Measurements from ENCODE around the gene RAP1GAP. TPM values are rescaled to one million over a fixed set of nuclear protein-coding genes. Genes with fewer than 3 reads are reported as not detected.

The RAP1GAP gene
- total and polyA plus RNA-seq, 3 experiments from 2014 or later: 0.44 to 0.50 TPM; not detected in 1

DNA sequence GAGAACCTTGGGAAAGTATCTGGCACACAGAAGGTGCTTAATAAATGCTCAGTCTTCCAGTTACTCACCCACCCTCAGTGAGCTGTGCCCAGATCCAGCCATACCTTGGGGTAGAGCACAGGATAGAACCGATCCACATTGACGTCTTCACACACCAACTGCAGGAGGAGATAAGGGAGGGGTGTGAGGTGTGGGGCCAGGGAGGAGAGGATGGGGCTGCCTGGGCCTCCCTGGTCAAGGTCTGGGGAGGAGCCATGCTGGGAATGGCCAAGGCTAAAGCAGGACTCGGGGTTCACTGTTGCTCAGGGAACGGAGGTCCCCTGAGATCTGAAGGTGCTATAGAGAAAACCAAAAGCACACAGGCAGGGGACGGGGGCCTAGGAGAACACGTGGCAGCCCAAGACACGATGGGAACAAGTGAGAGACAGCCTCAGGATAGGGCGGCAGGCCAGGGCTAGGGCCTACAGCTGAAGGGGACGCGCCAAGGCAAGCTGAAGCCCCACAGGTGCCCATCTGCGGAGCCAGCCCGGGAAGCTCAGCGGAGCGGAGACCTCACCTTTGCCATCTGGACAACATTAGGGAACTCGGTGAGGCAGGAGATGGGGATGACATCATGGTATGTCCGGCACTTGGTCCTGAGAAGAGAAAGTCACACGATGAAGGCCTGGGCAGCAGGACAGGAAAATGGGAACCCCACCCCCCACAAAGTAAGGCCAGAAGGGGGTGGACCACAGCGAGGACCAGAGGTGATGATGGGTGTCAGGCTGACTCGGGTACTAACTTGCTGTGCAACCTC, 55.9 kb downstream of the RAP1GAP start:
- POLR2A ChIA-PET: no interaction called here
- peaks cover 0 to 2% (median 0%) of the 10 kb centered on the region in 5 donors for H3K9me3 Mint-ChIP-seq
- H3K36me3 ChIP-seq (ENCODE audit: insufficient read depth, low read length): no peaks in the 10 kb centered on the region
- H3K27ac Mint-ChIP-seq: no peak overlapping the region
- no peaks in the 10 kb centered on the region for H3K4me1 ChIP-seq (ENCODE audit: insufficient read depth, low read length)
- DNase-seq: no peak
- no peaks in the 10 kb centered on the region for H3K9me3 ChIP-seq (ENCODE audit: low read length)
- no peak overlapping the region for H3K4me3 ChIP-seq (ENCODE audit: low read length)
- H3K36me3 Mint-ChIP-seq: no peaks in the 10 kb centered on the region
- H3K27me3 Mint-ChIP-seq: peaks cover 5 to 11% of the 10 kb centered on the region in 2 donors
- no peak overlapping the region for H3K4me3 Mint-ChIP-seq
- no peaks in the 10 kb centered on the region for H3K27me3 ChIP-seq (ENCODE audit: insufficient read depth, low read length, poor library complexity, severe bottlenecking)
- peaks cover 0 to 4% (median 0%) of the 10 kb centered on the region in 3 donors for H3K4me1 Mint-ChIP-seq
- CTCF ChIA-PET: no interaction called here
- peak overlapping the region; percentile 38 for H3K27ac ChIP-seq (ENCODE audit: low read depth, low read length)

DNA sequence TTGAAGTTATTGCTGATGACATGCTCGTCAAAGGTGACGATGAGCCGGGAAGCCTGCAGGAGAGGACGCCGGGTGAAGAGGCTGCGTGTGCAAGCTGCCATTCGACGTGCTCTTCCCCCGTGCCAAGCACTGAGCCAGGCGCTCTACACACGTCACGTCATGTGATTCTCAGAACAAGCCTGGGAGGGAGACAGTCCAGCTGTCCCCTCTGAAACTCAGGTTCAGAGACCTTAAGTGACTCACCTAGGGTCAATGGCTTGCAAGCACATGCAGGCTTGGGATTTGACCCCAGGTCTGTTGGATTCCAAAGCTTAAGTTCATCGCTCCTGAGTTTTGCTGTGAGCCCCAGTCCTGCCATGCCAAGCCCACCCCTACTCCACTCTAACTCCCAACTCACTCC, 57.1 kb downstream of the RAP1GAP start:
- H3K27me3 ChIP-seq (ENCODE audit: insufficient read depth, low read length, poor library complexity, severe bottlenecking): no peaks in the 10 kb centered on the region
- H3K27ac Mint-ChIP-seq: no peak overlapping the region
- CTCF ChIA-PET: no interaction called here
- no peak for DNase-seq
- no peaks in the 10 kb centered on the region for H3K9me3 ChIP-seq (ENCODE audit: low read length)
- H3K4me3 Mint-ChIP-seq: no peak overlapping the region
- H3K27ac ChIP-seq (ENCODE audit: low read depth, low read length): no peak overlapping the region
- peaks cover 0 to 2% (median 0%) of the 10 kb centered on the region in 5 donors for H3K9me3 Mint-ChIP-seq
- H3K4me1 Mint-ChIP-seq: peaks cover 9 to 15% (median 10%) of the 10 kb centered on the region in 3 donors
- no peaks in the 10 kb centered on the region for H3K36me3 ChIP-seq (ENCODE audit: insufficient read depth, low read length)
- POLR2A ChIA-PET: no interaction called here
- H3K4me3 ChIP-seq (ENCODE audit: low read length): no peak overlapping the region
- peaks cover 9 to 17% of the 10 kb centered on the region in 2 donors for H3K27me3 Mint-ChIP-seq
- H3K36me3 Mint-ChIP-seq: no peaks in the 10 kb centered on the region
- H3K4me1 ChIP-seq (ENCODE audit: insufficient read depth, low read length): no peaks in the 10 kb centered on the region

DNA sequence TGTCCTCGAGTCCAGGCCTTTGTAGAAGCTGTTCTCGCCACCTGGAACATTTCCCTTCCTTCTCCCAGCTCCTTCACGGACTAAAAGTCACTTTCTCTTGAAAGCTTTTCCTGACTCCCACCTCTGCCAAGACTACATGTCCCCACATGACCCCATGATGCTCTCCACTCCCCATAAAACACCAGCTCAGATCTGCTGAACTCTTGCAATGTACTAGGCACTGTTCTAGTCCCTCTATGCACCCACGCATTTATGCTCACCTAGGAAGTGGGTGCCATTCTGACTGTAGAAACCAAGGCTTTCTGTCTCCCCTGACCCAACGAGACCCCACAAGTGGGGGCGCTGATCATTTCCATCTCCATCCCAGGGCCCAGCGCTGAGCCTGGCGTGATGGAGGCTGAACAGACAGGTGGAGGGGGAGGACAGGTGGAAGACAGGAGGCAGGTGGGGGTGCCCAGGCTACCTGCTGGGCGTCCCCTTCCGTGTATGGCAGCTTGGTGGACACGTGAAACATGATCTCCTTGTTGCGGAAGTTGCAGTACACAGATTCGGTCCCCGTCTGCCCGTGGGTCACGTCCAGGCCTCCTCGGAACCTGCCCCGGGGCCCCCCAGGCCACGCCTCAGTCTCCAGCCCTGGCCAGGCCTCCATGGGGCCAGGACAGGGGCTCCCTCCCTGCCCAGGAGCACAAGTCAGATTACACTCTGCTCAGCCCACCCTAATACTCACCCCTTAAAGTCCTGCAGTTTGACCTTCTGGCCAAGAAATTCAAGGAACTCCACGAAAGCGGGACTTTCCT, 58.0 kb downstream of the RAP1GAP start:
- Mint-ChIP-seq H3K4me1 (peaks cover 10 to 15% (median 10%) of the 10 kb centered on the region in 3 donors), H3K27ac (no peak overlapping the region), H3K36me3 (no peaks in the 10 kb centered on the region), H3K4me3 (no peak overlapping the region), H3K27me3 (peaks cover 9 to 16% of the 10 kb centered on the region in 2 donors), H3K9me3 (peaks cover 0 to 2% (median 0%) of the 10 kb centered on the region in 5 donors)
- Histone ChIP-seq H3K36me3 (ENCODE audit: insufficient read depth, low read length) (no peaks in the 10 kb centered on the region), H3K4me1 (ENCODE audit: insufficient read depth, low read length) (no peaks in the 10 kb centered on the region), H3K27me3 (ENCODE audit: insufficient read depth, low read length, poor library complexity, severe bottlenecking) (no peaks in the 10 kb centered on the region), H3K4me3 (ENCODE audit: low read length) (no peak overlapping the region), H3K27ac (ENCODE audit: low read depth, low read length) (no peak overlapping the region), H3K9me3 (ENCODE audit: low read length) (no peaks in the 10 kb centered on the region)
- ChIA-PET CTCF (interaction anchor here (2.2 kb wide), 1 partner anchor 13 kb away, joined by 4 read pairs; no protein-coding TSS in a partner anchor), POLR2A (no interaction called here)
- DNase-seq: no peak

DNA sequence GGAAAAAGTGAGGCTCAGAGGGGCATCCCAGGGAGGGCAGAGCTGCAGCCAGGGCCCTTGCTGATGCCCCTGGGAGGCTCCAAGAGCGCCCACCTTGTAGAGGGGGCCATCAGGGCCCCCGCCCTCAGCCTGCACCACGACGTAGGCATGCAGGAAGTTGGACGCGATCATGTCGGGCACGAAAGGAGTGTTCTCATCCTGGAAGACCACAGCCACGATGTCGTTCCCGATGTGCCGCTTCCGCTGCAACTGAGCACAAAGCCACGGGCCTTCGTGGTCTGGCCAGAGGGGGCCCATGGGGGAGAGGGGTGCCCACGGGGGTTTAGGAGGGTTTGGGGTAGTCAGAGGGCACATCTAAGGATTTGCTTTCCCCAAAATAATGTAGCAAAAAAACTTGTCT, 59.1 kb downstream of the RAP1GAP start:
- CTCF ChIA-PET: interaction anchor here (2.2 kb wide), 1 partner anchor 14 kb away, joined by 4 read pairs; no protein-coding TSS in a partner anchor
- H3K4me3 Mint-ChIP-seq: no peak overlapping the region

DNA sequence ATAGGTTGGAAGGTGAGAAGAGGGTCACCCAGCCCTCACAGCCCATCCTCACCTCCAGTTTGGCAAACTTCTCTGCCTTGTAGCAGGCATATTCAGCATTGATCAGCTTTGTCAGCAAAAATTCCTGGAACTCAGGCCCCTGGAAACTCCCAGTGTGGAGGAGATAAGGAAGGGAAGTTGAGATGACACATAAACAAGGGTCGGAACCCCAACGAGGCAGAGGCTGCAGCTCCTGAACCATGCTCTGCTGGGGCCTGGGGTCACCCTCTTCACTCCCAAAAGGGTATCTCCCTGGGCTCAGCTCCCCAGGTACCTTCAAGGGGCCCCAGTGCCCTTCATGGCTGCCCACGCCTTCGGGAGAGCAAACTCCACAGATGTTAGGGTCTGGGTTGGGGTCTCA, 60.4 kb downstream of the RAP1GAP start:
- Mint-ChIP-seq H3K27ac (peak overlapping the region in 2 of 8 donors; percentile 42 to 50), H3K9me3 (peaks cover 0 to 2% (median 0%) of the 10 kb centered on the region in 5 donors), H3K4me1 (peaks cover 10 to 15% (median 10%) of the 10 kb centered on the region in 3 donors), H3K36me3 (no peaks in the 10 kb centered on the region), H3K27me3 (peaks cover 14% of the 10 kb centered on the region in 2 donors), H3K4me3 (no peak overlapping the region)
- no peak for DNase-seq
- no peaks in the 10 kb centered on the region for H3K9me3 ChIP-seq (ENCODE audit: low read length)
- H3K27ac ChIP-seq (ENCODE audit: low read depth, low read length): peak overlapping the region; percentile 67
- no peak overlapping the region for H3K4me3 ChIP-seq (ENCODE audit: low read length)
- no peaks in the 10 kb centered on the region for H3K4me1 ChIP-seq (ENCODE audit: insufficient read depth, low read length)
- CTCF ChIA-PET: no interaction called here
- no peaks in the 10 kb centered on the region for H3K27me3 ChIP-seq (ENCODE audit: insufficient read depth, low read length, poor library complexity, severe bottlenecking)
- no peaks in the 10 kb centered on the region for H3K36me3 ChIP-seq (ENCODE audit: insufficient read depth, low read length)
- POLR2A ChIA-PET: no interaction called here

More for the DNA sequence above, 59.1 kb downstream of the RAP1GAP start:
- DNase-seq: no peak
- Mint-ChIP-seq H3K4me1 (peaks cover 10 to 15% (median 10%) of the 10 kb centered on the region in 3 donors), H3K27ac (no peak overlapping the region), H3K9me3 (peaks cover 0 to 2% (median 0%) of the 10 kb centered on the region in 5 donors), H3K27me3 (peaks cover 9 to 14% of the 10 kb centered on the region in 2 donors), H3K36me3 (no peaks in the 10 kb centered on the region)
- Histone ChIP-seq H3K27ac (ENCODE audit: low read depth, low read length) (no peak overlapping the region), H3K27me3 (ENCODE audit: insufficient read depth, low read length, poor library complexity, severe bottlenecking) (no peaks in the 10 kb centered on the region), H3K4me3 (ENCODE audit: low read length) (no peak overlapping the region), H3K9me3 (ENCODE audit: low read length) (no peaks in the 10 kb centered on the region), H3K36me3 (ENCODE audit: insufficient read depth, low read length) (no peaks in the 10 kb centered on the region), H3K4me1 (ENCODE audit: insufficient read depth, low read length) (no peaks in the 10 kb centered on the region)
- POLR2A ChIA-PET: no interaction called here

DNA sequence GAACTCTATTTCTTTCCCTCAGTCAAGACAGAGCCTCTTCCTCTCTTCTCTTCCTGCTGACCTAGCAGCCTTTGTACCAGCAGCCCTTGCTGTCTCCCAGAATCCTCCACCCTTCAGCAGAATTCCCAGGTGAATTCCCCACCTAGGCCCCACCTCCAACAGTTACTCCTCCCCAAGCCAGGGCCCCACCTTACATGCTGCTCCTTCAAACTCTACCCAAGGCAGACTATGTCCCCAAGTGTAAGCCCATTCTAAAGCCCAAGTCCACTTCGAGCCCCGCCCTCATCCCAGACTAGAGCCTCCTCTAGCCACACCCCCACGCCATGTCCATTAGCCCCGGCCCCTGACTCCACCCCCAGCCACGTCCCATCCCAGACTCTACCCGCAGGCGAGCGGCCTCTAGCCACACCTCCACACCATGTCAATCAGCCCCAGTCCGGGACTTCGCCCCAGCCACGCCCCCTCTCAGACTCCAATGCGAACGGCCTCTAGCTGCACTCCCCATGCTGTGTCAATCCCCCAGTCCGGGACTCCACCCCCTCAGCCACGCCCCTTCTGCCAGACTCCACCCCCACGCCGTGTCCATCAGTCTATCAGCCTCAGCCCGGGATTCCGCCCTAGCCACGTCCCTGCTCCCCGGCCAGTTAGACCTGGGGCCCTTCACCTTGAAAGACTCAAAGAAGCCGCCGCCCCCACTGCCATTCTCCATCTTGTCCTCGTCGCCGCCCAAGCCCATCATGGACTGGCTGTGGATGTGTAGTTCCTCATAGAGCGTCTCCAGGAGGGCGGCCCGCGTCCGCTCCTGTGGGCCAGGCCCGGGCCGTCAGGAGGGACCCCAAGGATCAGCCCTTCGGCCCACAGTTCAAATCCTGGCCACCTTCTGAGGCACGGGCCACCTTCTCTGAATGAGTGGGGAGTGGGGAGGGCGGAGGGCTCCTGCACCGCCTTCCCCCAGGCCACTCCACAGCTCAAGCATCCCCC, 61.3 kb downstream of the RAP1GAP start:
- Histone ChIP-seq H3K36me3 (ENCODE audit: insufficient read depth, low read length) (no peaks in the 10 kb centered on the region), H3K27ac (ENCODE audit: low read depth, low read length) (peak overlapping the region; percentile 67), H3K9me3 (ENCODE audit: low read length) (no peaks in the 10 kb centered on the region), H3K4me3 (ENCODE audit: low read length) (no peak overlapping the region), H3K27me3 (ENCODE audit: insufficient read depth, low read length, poor library complexity, severe bottlenecking) (no peaks in the 10 kb centered on the region), H3K4me1 (ENCODE audit: insufficient read depth, low read length) (no peaks in the 10 kb centered on the region)
- H3K27me3 Mint-ChIP-seq: peaks cover 14 to 15% of the 10 kb centered on the region in 2 donors
- DNase-seq: peak in 1 of 5 donors; percentile 11
- peak overlapping the region in 3 of 7 donors; percentile 5 to 36 (median 12) for H3K4me3 Mint-ChIP-seq
- H3K4me1 Mint-ChIP-seq: peaks cover 10 to 15% (median 10%) of the 10 kb centered on the region in 3 donors
- H3K36me3 Mint-ChIP-seq: no peaks in the 10 kb centered on the region
- ChIA-PET CTCF (no interaction called here), POLR2A (no interaction called here)
- peak overlapping the region in 3 of 8 donors; percentile 22 to 68 (median 36) for H3K27ac Mint-ChIP-seq
- H3K9me3 Mint-ChIP-seq: peaks cover 0 to 2% (median 0%) of the 10 kb centered on the region in 5 donors

DNA sequence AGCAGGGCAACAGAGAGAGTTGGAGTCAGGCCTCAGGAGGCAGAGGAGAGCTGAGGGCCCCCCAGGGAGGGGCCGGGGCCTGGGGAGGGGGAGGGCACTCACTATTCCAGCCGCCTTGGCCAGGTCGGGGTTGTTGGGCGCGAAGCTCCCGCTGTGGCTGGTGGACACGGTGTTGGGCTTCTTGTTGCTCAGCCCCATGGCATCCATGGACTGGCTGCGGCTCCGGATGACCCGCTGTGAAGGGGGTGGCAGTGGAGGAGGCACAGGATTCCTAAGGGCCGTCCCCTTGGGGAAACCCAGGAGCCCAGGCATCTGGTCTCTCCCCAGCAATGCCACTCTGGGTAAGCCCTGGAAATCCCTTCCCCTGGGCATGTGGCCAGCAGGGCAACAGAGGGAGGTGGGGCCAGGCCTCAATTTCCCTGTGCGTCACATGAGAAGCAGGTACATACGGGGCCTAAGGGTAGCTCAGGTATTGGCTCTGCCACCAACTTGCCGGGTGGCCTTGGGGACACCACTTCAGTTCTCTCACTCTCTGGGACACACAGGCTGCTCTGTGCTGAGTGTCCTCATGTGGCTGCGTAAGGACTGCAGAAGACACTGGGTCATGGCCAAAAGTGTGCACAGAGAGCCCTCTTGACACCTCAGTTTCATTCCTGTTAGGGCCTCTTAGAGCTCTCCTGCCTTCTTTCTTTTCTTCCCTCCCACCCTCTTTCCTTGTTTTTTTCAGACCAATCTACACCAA, 63.0 kb downstream of the RAP1GAP start:
- H3K4me3 ChIP-seq (ENCODE audit: low read length): no peak overlapping the region
- H3K4me1 ChIP-seq (ENCODE audit: insufficient read depth, low read length): no peaks in the 10 kb centered on the region
- H3K9me3 ChIP-seq (ENCODE audit: low read length): no peaks in the 10 kb centered on the region
- Mint-ChIP-seq H3K36me3 (no peaks in the 10 kb centered on the region), H3K27me3 (peaks cover 15 to 16% of the 10 kb centered on the region in 2 donors), H3K4me1 (peaks cover 10 to 15% (median 10%) of the 10 kb centered on the region in 3 donors), H3K9me3 (peaks cover 0 to 2% (median 0%) of the 10 kb centered on the region in 5 donors), H3K27ac (no peak overlapping the region), H3K4me3 (no peak overlapping the region)
- H3K36me3 ChIP-seq (ENCODE audit: insufficient read depth, low read length): no peaks in the 10 kb centered on the region
- POLR2A ChIA-PET: no interaction called here
- DNase-seq: no peak
- no peaks in the 10 kb centered on the region for H3K27me3 ChIP-seq (ENCODE audit: insufficient read depth, low read length, poor library complexity, severe bottlenecking)
- CTCF ChIA-PET: no interaction called here
- H3K27ac ChIP-seq (ENCODE audit: low read depth, low read length): no peak overlapping the region

Data from CD8-positive, alpha-beta memory T cell (primary cell).